NCI-H2107 (cell line): ENCODE results near the gene LRRC1.

ENCODE experiments used
- DNase-seq: peaks from one replicate; lab custom pipeline; 2025; lab: John Stamatoyannopoulos, UW

The LRRC1 gene

GRCh38 chr6:53846250-53846649 is 51.4 kb downstream of the LRRC1 start:
- no peak for DNase-seq

- no peak for DNase-seq
Measured at GRCh38 chr6:53847796-53848314, 53.0 kb downstream of the LRRC1 start.

GRCh38 chr6:53850527-53850926 is 55.7 kb downstream of the LRRC1 start:
- no peak for DNase-seq

GRCh38 chr6:53851561-53851960 is 56.8 kb downstream of the LRRC1 start:
- no peak for DNase-seq

- no peak for DNase-seq
Measured at GRCh38 chr6:53852805-53853204, 58.0 kb downstream of the LRRC1 start.

GRCh38 chr6:53854843-53855567 is 60.2 kb downstream of the LRRC1 start:
- no peak for DNase-seq

- no peak for DNase-seq
Measured at GRCh38 chr6:53855940-53856339, 61.1 kb downstream of the LRRC1 start.

- DNase-seq = no peak
Measured at GRCh38 chr6:53857318-53858094, 62.7 kb downstream of the LRRC1 start.

GRCh38 chr6:53858196-53858595 is 63.4 kb downstream of the LRRC1 start:
- DNase-seq = no peak

GRCh38 chr6:53858913-53859312 is 64.1 kb downstream of the LRRC1 start:
- DNase-seq = no peak

GRCh38 chr6:53860511-53860910 is 65.7 kb downstream of the LRRC1 start:
- no peak for DNase-seq

GRCh38 chr6:53861518-53861917 is 66.7 kb downstream of the LRRC1 start:
- DNase-seq = no peak

- no peak for DNase-seq
Measured at GRCh38 chr6:53862662-53863462, 68.1 kb downstream of the LRRC1 start.

- DNase-seq = no peak
Measured at GRCh38 chr6:53864781-53865180, 70.0 kb downstream of the LRRC1 start.

GRCh38 chr6:53866226-53866625 is 71.4 kb downstream of the LRRC1 start:
- DNase-seq = no peak

GRCh38 chr6:53868626-53869025 is 73.8 kb downstream of the LRRC1 start:
- no peak for DNase-seq

GRCh38 chr6:53869964-53870363 is 75.2 kb downstream of the LRRC1 start:
- no peak for DNase-seq

- no peak for DNase-seq
Measured at GRCh38 chr6:53873922-53874321, 79.1 kb downstream of the LRRC1 start.

GRCh38 chr6:53874964-53875363 is 80.2 kb downstream of the LRRC1 start:
- DNase-seq = no peak

GRCh38 chr6:53877151-53877550 is 82.3 kb downstream of the LRRC1 start:
- no peak for DNase-seq

- DNase-seq = no peak
Measured at GRCh38 chr6:53878808-53879207, 84.0 kb downstream of the LRRC1 start.

- DNase-seq = no peak
Measured at GRCh38 chr6:53879608-53880007, 84.8 kb downstream of the LRRC1 start.
